BJ (cell line): ENCODE results near the gene KLF11. TPM values are rescaled to one million over a fixed set of nuclear protein-coding genes. Genes with fewer than 3 reads are reported as not detected.

Source experiments
- CTCF ChIA-PET: fragments of 350-600 bp; formaldehyde crosslinking; extraction: SDS; loops from one replicate; lab custom pipeline; 2021; ENCODE audit warnings: antibody characterized with exemption, inconsistent platforms; lab: Yijun Ruan, JAX
- POLR2A ChIA-PET: fragments of 300-600 bp; sonication (Branson Sonifier 250); formaldehyde crosslinking; extraction: SDS; loops from one replicate; lab custom pipeline; 2021; ENCODE audit warnings: antibody characterized with exemption; lab: Charles Lee
- DNase-seq: peaks from one replicate; pipeline ENCODE4 v3.0.0-alpha.2; 2011; ENCODE audit warnings: low read depth
- H3K27me3 ChIP-seq: 2 replicates; pipeline ENCODE4 v1.6.0; 2011; ENCODE audit warnings: low read length; ENCODE audit not compliant: control insufficient read depth, insufficient read depth
- H3K36me3 ChIP-seq: 2 replicates; pipeline ENCODE4 v1.5.1; 2011; ENCODE audit warnings: low read length; ENCODE audit not compliant: control insufficient read depth, insufficient read depth
- H3K4me3 ChIP-seq: 2 replicates; pipeline ENCODE4 v1.5.1; 2011; ENCODE audit warnings: low read depth, mild to moderate bottlenecking, control low read depth, low read length
- CTCF ChIP-seq: IDR thresholded peaks from 2 replicates; pipeline ENCODE4 v1.5.1; 2011; ENCODE audit warnings: low read depth, mild to moderate bottlenecking, control low read depth, inconsistent platforms, low read length, moderate library complexity; ENCODE audit not compliant: insufficient read depth
- polyA plus RNA-seq: library from polyadenylated mRNA; depleted of rRNA; stranded (reverse); fragments of >200 nt; gene quantifications from 2 replicates; pipeline ENCODE4 v1.2.3, GENCODE V29; 2011

Gene KLF11
- polyA plus RNA-seq, 1 experiment, result 21.7 TPM

- TF ChIP-seq CTCF, result no peak
- CTCF ChIA-PET, result no interaction called here
- H3K27me3 ChIP-seq, result no peaks in the 10 kb centered on the region
- H3K4me3 ChIP-seq, result no peak overlapping the region
- POLR2A ChIA-PET, result no interaction called here
- H3K36me3 ChIP-seq, result no peaks in the 10 kb centered on the region
- DNase-seq, result no peak
Observed at GRCh38 chr2:10032746-10033105, 10.6 kb upstream of the KLF11 start.

- Histone ChIP-seq H3K27me3 (no peaks in the 10 kb centered on the region), H3K36me3 (no peaks in the 10 kb centered on the region), H3K4me3 (no peak overlapping the region)
- DNase-seq, result no peak
- TF ChIP-seq CTCF, result no peak
- POLR2A ChIA-PET, result no interaction called here
- CTCF ChIA-PET, result interaction anchor here (1.8 kb wide), 1 partner anchor 49 kb away, joined by 6 read pairs; no protein-coding TSS in a partner anchor
Observed at GRCh38 chr2:10033251-10034006, 9.9 kb upstream of the KLF11 start.

- CTCF ChIA-PET, result interaction anchor here (0.8 to 1.8 kb wide), 2 partner anchors 50 to 235 kb away, joined by 4 to 6 read pairs; no protein-coding TSS in a partner anchor
Observed at GRCh38 chr2:10034333-10035052, 8.9 kb upstream of the KLF11 start.

GRCh38 chr2:10035053-10035422 is 8.3 kb upstream of the KLF11 start:
- H3K36me3 ChIP-seq, result no peaks in the 10 kb centered on the region
- DNase-seq, result no peak
- H3K4me3 ChIP-seq, result no peak overlapping the region
- H3K27me3 ChIP-seq, result no peaks in the 10 kb centered on the region
- TF ChIP-seq CTCF, result no peak
- POLR2A ChIA-PET, result no interaction called here
- CTCF ChIA-PET, result interaction anchor here (0.8 to 1.8 kb wide), 6 partner anchors 12 to 236 kb away, joined by 3 to 6 read pairs (median 4); no protein-coding TSS in a partner anchor

More at GRCh38 chr2:10034333-10035052, 8.9 kb upstream of the KLF11 start:
- TF ChIP-seq CTCF, result no peak
- no peak for DNase-seq
- H3K27me3 ChIP-seq, result no peaks in the 10 kb centered on the region
- no peaks in the 10 kb centered on the region for H3K36me3 ChIP-seq
- POLR2A ChIA-PET, result no interaction called here
- no peak overlapping the region for H3K4me3 ChIP-seq

- no peak for DNase-seq
- CTCF ChIA-PET, result interaction anchor here (0.8 to 2.8 kb wide), 6 partner anchors 11 to 237 kb away, joined by 3 to 7 read pairs (median 4); no protein-coding TSS in a partner anchor
- H3K4me3 ChIP-seq, result no peak overlapping the region
- H3K36me3 ChIP-seq, result no peaks in the 10 kb centered on the region
- POLR2A ChIA-PET, result no interaction called here
- TF ChIP-seq CTCF, result no peak
- no peaks in the 10 kb centered on the region for H3K27me3 ChIP-seq
Observed at GRCh38 chr2:10035633-10036032, 7.7 kb upstream of the KLF11 start.
